H9 (cell line): Measurements from ENCODE around the gene EIF3K. TPM values are rescaled to one million over a fixed set of nuclear protein-coding genes. Genes with fewer than 3 reads are reported as not detected.

Experiments used
- DNase-seq: peaks from one replicate; pipeline ENCODE4 v3.0.0-alpha.2; 2017
- H2AFZ ChIP-seq: one replicate; pipeline ENCODE4 v1.6.1; 2013; ENCODE audit warnings: mild to moderate bottlenecking, low read length, control low read depth, moderate library complexity
- H2AK5ac ChIP-seq: 2 replicates; pipeline ENCODE4 v1.6.1; 2013; ENCODE audit warnings: low read length, control low read depth, mixed read lengths; ENCODE audit not compliant: insufficient read length
- H2BK120ac ChIP-seq: one replicate; pipeline ENCODE4 v1.6.1; 2013; ENCODE audit warnings: low read depth, mild to moderate bottlenecking, low read length, control low read depth, inconsistent platforms; ENCODE audit not compliant: poor library complexity, severe bottlenecking
- H2BK12ac ChIP-seq: 2 replicates; pipeline ENCODE4 v1.6.1; 2013; ENCODE audit warnings: low read length, control low read depth, mixed read lengths, low read depth; ENCODE audit not compliant: insufficient read length
- H2BK15ac ChIP-seq: 2 replicates; pipeline ENCODE4 v1.6.1; 2013; ENCODE audit warnings: low read depth, low read length, control low read depth
- H2BK20ac ChIP-seq: one replicate; pipeline ENCODE4 v1.6.1; 2013; ENCODE audit warnings: low read depth, mild to moderate bottlenecking, low read length, control low read depth, inconsistent platforms; ENCODE audit not compliant: poor library complexity, severe bottlenecking
- H2BK5ac ChIP-seq: 2 replicates; pipeline ENCODE4 v1.6.1; 2013; ENCODE audit warnings: low read length, control low read depth, mixed read lengths; ENCODE audit not compliant: insufficient read length
- H3K14ac ChIP-seq: 2 replicates; pipeline ENCODE4 v1.6.1; 2013; ENCODE audit warnings: low read length, control low read depth; ENCODE audit not compliant: insufficient read depth
- H3K18ac ChIP-seq: 2 replicates; pipeline ENCODE4 v1.6.1; 2013; ENCODE audit warnings: low read depth, mild to moderate bottlenecking, mixed read lengths, low read length, control low read depth; ENCODE audit not compliant: insufficient read length
- H3K23ac ChIP-seq: 2 replicates; pipeline ENCODE4 v1.6.1; 2013; ENCODE audit warnings: low read length, control low read depth, mixed read lengths, low read depth; ENCODE audit not compliant: insufficient read length
- H3K23me2 ChIP-seq: 2 replicates; pipeline ENCODE4 v1.6.1; 2013; ENCODE audit warnings: low read depth, mild to moderate bottlenecking, mixed read lengths, low read length, control low read depth; ENCODE audit not compliant: insufficient read length, poor library complexity, severe bottlenecking
- H3K27ac ChIP-seq: 2 replicates; pipeline ENCODE4 v1.5.1; 2013; ENCODE audit warnings: low read length, control low read depth, mixed read lengths, low read depth; ENCODE audit not compliant: insufficient read length
- H3K27me3 ChIP-seq: 2 replicates; pipeline ENCODE4 v1.6.1; 2013; ENCODE audit warnings: low read length, control low read depth, inconsistent platforms; ENCODE audit not compliant: insufficient read depth
- H3K4ac ChIP-seq: 2 replicates; pipeline ENCODE4 v1.6.1; 2013; ENCODE audit warnings: low read depth, mild to moderate bottlenecking, control low read depth, inconsistent platforms, low read length, moderate library complexity
- H3K4me1 ChIP-seq: 2 replicates; pipeline ENCODE4 v1.6.1; 2013; ENCODE audit warnings: low read length, control low read depth, inconsistent platforms; ENCODE audit not compliant: insufficient read depth
- H3K4me2 ChIP-seq: 2 replicates; pipeline ENCODE4 v1.6.1; 2013; ENCODE audit warnings: low read length, control low read depth, mixed read lengths; ENCODE audit not compliant: insufficient read length, insufficient read depth
- H3K56ac ChIP-seq: 2 replicates; pipeline ENCODE4 v1.6.1; 2013; ENCODE audit warnings: low read depth, mild to moderate bottlenecking, mixed read lengths, low read length, control low read depth; ENCODE audit not compliant: insufficient read length
- H3K79me1 ChIP-seq: 2 replicates; pipeline ENCODE4 v1.6.1; 2013; ENCODE audit warnings: low read depth, mild to moderate bottlenecking, moderate library complexity, low read length, control low read depth, inconsistent platforms; ENCODE audit not compliant: insufficient read depth, poor library complexity, severe bottlenecking
- H3K79me2 ChIP-seq: 2 replicates; pipeline ENCODE4 v1.6.1; 2013; ENCODE audit warnings: low read length, control low read depth, inconsistent platforms; ENCODE audit not compliant: insufficient read depth
- H3K9ac ChIP-seq: 2 replicates; pipeline ENCODE4 v1.6.1; 2013; ENCODE audit warnings: low read length, control low read depth, mixed read lengths; ENCODE audit not compliant: insufficient read length; ENCODE audit errors: extremely low read depth
- H3K9me3 ChIP-seq: one replicate; pipeline ENCODE4 v1.6.1; 2013; ENCODE audit warnings: low read depth, low read length, inconsistent platforms; ENCODE audit not compliant: control insufficient read depth
- H3T11ph ChIP-seq: one replicate; pipeline ENCODE4 v1.6.1; 2013; ENCODE audit warnings: mild to moderate bottlenecking, low read length, control low read depth, inconsistent platforms
- H4K20me1 ChIP-seq: one replicate; pipeline ENCODE4 v1.6.1; 2013; ENCODE audit not compliant: control insufficient read depth, insufficient read length, insufficient read depth
- H4K5ac ChIP-seq: 2 replicates; pipeline ENCODE4 v1.6.1; 2013; ENCODE audit warnings: low read depth, mild to moderate bottlenecking, mixed read lengths, low read length, control low read depth; ENCODE audit not compliant: insufficient read length
- H4K8ac ChIP-seq: replicated peaks from 2 replicates; pipeline ENCODE4 v1.6.1; 2013; ENCODE audit warnings: low read length, control low read depth, mixed read lengths, low read depth; ENCODE audit not compliant: insufficient read length
- H4K91ac ChIP-seq: 2 replicates; pipeline ENCODE4 v1.6.1; 2013; ENCODE audit warnings: low read depth, mild to moderate bottlenecking, moderate library complexity, mixed read lengths, low read length, control low read depth; ENCODE audit not compliant: insufficient read length
- H3K27ac Mint-ChIP-seq, 3 experiments: 2 replicates in 2 of 3; 3 replicates in 1 of 3; pipeline ENCODE4 v1.8.0; 2020 to 2021; ENCODE audit warnings: mixed read lengths in 3 of 3, mild to moderate bottlenecking in 1 of 3, moderate library complexity in 1 of 3
- H3K27me3 Mint-ChIP-seq: 2 replicates; pipeline ENCODE4 v1.8.0; 2021; ENCODE audit warnings: low read depth, mild to moderate bottlenecking, moderate library complexity, mixed read lengths
- H3K36me3 Mint-ChIP-seq, 3 experiments: 2 replicates in 2 of 3; 3 replicates in 1 of 3; pipeline ENCODE4 v1.8.0; 2020 to 2021; ENCODE audit warnings: low read depth in 3 of 3, mixed read lengths in 3 of 3; ENCODE audit not compliant: insufficient read depth in 1 of 3
- H3K4me1 Mint-ChIP-seq, 2 experiments: 2 replicates each; pipeline ENCODE4 v1.8.0; 2020; ENCODE audit warnings: mixed read lengths in 2 of 2
- H3K4me3 Mint-ChIP-seq, 2 experiments: 2 replicates in 1 of 2; 3 replicates in 1 of 2; pipeline ENCODE4 v1.8.0; 2020 to 2021; ENCODE audit warnings: mild to moderate bottlenecking in 2 of 2, mixed read lengths in 2 of 2, moderate library complexity in 1 of 2
- H3K9me3 Mint-ChIP-seq, 2 experiments: 2 replicates in 1 of 2; 3 replicates in 1 of 2; pipeline ENCODE4 v1.8.0; 2020; ENCODE audit warnings: mild to moderate bottlenecking in 2 of 2, mixed read lengths in 2 of 2, moderate library complexity in 1 of 2
- CTCF ChIP-seq: fragments of 200-600 bp; sonication (generic); conservative IDR thresholded peaks from 3 replicates; pipeline ENCODE4 v1.8.0; 2021; ENCODE audit warnings: antibody characterized with exemption, mild to moderate bottlenecking
- WGBS: extraction: QIAGEN DNeasy Blood & Tissue Kit; methylation state at CpG from one replicate; pipeline ENCODE4 v1.1.7; 2013; ENCODE audit warnings: missing lambda C conversion rate, low lambda C conversion rate, mixed read lengths; ENCODE audit not compliant: insufficient read length; ENCODE audit errors: extremely low coverage; 5-methylcytosine and 5-hydroxymethylcytosine counted together
- total RNA-seq: library from RNA; stranded (reverse); gene quantifications from 2 replicates; pipeline ENCODE4 v1.2.1, GENCODE V29; 2021

The EIF3K gene
- total RNA-seq, 1 experiment from 2014 or later, result 345 TPM

GRCh38 chr19:38658462-38659306 lies 39.7 kb downstream of the EIF3K start:
- Histone ChIP-seq H4K8ac (no peak overlapping the region), H2BK12ac (no peak overlapping the region), H3K23ac (no peak overlapping the region), H3K9me3 (no peaks in the 10 kb centered on the region), H4K5ac (no peak overlapping the region), H3K4me2 (no peak overlapping the region), H3K23me2 (peaks cover 3% of the 10 kb centered on the region), H3T11ph (no peak overlapping the region), H3K27ac (no peak overlapping the region), H4K91ac (no peak overlapping the region), H3K4me1 (peaks cover 32% of the 10 kb centered on the region), H2AK5ac (no peak overlapping the region), H2AFZ (no peak overlapping the region), H2BK5ac (no peak overlapping the region), H3K79me2 (peaks cover 67% of the 10 kb centered on the region), H2BK120ac (peak overlapping the region; percentile 79), H3K27me3 (no peaks in the 10 kb centered on the region), H3K56ac (no peak overlapping the region), H3K79me1 (peaks cover 4% of the 10 kb centered on the region), H3K18ac (no peak overlapping the region), H3K14ac (no peak overlapping the region), H3K4ac (no peak overlapping the region), H2BK15ac (no peak overlapping the region), H4K20me1 (no peaks in the 10 kb centered on the region), H3K9ac (peak overlapping the region; percentile 28), H2BK20ac (no peak overlapping the region)
- no peak for TF ChIP-seq CTCF
- no CpG with 5 or more reads among the region's 15 CpGs for WGBS
- H3K36me3 Mint-ChIP-seq, result peaks cover 18 to 32% (median 28%) of the 10 kb centered on the region in 3 experiments; a peak in 6 of 7 replicates
- peaks cover 73 to 77% of the 10 kb centered on the region in 2 experiments for H3K4me1 Mint-ChIP-seq
- no peak for DNase-seq
- H3K4me3 Mint-ChIP-seq, result no peak overlapping the region
- peak overlapping the region; percentile 77 to 85 (median 79); a peak in 6 of 7 replicates for H3K27ac Mint-ChIP-seq
- H3K9me3 Mint-ChIP-seq, result peaks cover 0 to 2% of the 10 kb centered on the region in 2 experiments; a peak in 1 of 5 replicates
- no peaks in the 10 kb centered on the region for H3K27me3 Mint-ChIP-seq
